Measurements from ENCODE around the gene PADI2.

PADI2 gene

DNA sequence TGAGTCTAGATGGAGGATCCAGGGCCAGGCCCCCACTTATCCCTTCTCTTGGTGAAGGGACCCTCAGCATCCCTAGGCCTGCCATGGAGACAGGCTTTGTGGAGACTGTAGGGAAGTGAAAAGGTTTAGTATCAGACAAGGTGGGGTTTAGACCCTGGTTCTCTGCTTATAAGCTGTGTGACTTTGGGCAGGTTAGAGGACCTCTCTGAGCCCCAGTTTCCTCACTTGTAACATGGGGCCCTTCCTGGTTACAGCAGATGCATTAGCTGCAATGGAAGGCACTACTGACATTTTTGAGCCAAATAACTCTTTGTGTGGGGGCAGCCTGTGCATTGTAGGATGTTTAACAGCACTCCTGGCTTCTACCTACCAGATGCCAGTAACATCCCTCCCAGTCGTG lies 22.7 kb downstream of the PADI2 start:
- no peak for DNase-seq (ENCODE audit: low spot score)

DNA sequence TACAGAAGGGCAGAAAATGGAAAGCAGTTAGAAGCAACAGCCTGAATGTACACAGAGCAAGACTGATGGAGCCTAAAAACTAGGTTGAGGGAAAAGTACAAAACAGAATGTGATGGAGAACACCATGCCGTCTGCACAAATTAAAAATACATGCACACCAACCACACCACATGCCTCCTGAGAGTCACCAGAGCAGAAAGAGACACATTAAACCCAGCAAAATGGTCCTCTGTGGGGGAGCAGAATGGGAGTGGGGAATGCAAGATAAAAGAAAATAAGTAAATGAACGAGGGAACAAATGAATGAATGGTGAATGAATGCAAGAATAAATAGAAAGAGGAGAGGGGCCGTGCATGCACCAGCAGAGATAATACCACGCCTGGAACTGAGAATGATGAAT lies 24.1 kb downstream of the PADI2 start:
- DNase-seq (ENCODE audit: low spot score), result no peak
- TF ChIP-seq, protein P1, sequence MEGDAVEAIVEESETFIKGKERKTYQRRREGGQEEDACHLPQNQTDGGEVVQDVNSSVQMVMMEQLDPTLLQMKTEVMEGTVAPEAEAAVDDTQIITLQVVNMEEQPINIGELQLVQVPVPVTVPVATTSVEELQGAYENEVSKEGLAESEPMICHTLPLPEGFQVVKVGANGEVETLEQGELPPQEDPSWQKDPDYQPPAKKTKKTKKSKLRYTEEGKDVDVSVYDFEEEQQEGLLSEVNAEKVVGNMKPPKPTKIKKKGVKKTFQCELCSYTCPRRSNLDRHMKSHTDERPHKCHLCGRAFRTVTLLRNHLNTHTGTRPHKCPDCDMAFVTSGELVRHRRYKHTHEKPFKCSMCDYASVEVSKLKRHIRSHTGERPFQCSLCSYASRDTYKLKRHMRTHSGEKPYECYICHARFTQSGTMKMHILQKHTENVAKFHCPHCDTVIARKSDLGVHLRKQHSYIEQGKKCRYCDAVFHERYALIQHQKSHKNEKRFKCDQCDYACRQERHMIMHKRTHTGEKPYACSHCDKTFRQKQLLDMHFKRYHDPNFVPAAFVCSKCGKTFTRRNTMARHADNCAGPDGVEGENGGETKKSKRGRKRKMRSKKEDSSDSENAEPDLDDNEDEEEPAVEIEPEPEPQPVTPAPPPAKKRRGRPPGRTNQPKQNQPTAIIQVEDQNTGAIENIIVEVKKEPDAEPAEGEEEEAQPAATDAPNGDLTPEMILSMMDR (IDR thresholded peaks at IDR 0.05; ENCODE audit: borderline replicate concordance, control extremely low read depth, extremely low read depth, insufficient read depth, missing control alignments), result no peak
- in situ Hi-C loops (cut with MboI; ENCODE audit: low sequenced_read_pairs, unreplicated experiment), result no loop called here

More for the DNA sequence above, 22.7 kb downstream of the PADI2 start:
- in situ Hi-C loops (cut with MboI; ENCODE audit: low sequenced_read_pairs, unreplicated experiment), result no loop called here
- TF ChIP-seq, protein P1 (IDR thresholded peaks at IDR 0.05; ENCODE audit: borderline replicate concordance, control extremely low read depth, extremely low read depth, insufficient read depth, missing control alignments), result no peak

DNA sequence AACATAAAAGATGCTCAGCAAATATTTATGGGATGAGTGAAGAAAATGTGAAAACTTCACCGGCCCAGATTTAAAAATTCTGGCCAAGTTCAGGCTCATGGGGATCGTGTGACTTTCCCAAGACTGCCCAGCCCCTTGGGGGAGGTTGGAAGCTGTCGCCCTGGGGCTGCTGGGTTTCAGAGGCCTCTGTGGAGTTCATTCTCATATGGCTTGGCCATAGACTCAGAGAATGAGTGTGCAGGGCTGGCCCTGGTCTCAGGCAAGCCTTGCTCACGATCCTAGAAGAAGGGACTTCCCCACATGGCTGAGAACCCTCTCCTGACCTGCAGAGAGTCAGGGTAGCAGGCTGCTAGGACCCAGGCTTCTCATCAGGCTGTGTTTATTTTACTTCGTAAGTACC lies 24.6 kb downstream of the PADI2 start:
- in situ Hi-C loops (cut with MboI; ENCODE audit: low sequenced_read_pairs, unreplicated experiment), result no loop called here
- DNase-seq (ENCODE audit: low spot score), result peak; percentile 56
- TF ChIP-seq, protein P1 (IDR thresholded peaks at IDR 0.05; ENCODE audit: borderline replicate concordance, control extremely low read depth, extremely low read depth, insufficient read depth, missing control alignments), result no peak

DNA sequence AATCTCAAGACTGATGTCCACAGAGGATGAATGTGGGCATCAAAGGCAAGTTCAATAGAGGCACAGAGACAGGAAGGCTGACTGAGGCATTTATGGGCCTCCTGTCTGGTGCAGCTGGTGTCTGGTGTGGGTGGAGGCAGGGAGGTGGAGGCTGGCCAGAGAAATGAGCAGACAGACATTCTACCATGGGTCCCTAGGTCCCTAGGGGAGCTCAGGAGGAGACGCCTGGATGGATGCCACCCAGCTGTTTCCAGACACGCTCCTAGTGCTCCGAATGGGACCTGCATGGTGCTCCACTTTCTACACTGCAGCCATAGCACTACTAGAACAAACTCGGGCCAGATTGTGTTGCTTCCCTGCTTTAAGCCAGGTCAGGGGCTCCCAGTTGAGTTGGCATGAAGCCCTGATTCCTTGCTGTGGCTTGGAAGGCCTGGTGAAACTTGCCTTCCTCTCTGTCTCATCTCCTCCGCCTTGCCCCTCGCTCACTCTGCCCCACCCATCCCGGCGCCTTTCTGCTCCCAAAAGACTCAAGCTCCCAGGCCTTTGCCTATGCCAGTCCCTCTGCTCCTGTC lies 25.3 kb downstream of the PADI2 start:
- in situ Hi-C loops (cut with MboI; ENCODE audit: low sequenced_read_pairs, unreplicated experiment), result no loop called here
- no peak for DNase-seq (ENCODE audit: low spot score)
- TF ChIP-seq, protein P1 (IDR thresholded peaks at IDR 0.05; ENCODE audit: borderline replicate concordance, control extremely low read depth, extremely low read depth, insufficient read depth, missing control alignments), result no peak

DNA sequence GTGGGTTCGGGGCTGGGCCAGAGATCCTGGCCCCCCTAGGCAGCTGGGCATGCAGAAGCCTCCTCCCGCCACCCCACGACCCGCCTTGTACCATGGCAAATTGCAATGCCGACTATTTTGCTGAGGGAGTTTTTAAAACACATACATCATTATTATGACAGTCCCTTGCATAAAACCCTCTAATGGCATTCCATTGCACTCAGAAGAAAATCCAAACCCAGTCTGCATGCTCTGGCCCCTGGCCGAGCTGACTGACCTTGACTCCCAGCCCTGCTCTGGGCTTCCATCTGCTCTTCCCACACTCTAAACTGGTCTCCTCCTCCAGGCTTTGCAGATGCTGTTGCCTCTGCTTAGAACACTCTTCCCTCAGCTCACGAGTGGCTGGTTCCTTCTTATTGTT lies 28.0 kb downstream of the PADI2 start:
- no peak for DNase-seq (ENCODE audit: low spot score)
- TF ChIP-seq, protein P1 (IDR thresholded peaks at IDR 0.05; ENCODE audit: borderline replicate concordance, control extremely low read depth, extremely low read depth, insufficient read depth, missing control alignments), result no peak
- in situ Hi-C loops (cut with MboI; ENCODE audit: low sequenced_read_pairs, unreplicated experiment), result no loop called here

DNA sequence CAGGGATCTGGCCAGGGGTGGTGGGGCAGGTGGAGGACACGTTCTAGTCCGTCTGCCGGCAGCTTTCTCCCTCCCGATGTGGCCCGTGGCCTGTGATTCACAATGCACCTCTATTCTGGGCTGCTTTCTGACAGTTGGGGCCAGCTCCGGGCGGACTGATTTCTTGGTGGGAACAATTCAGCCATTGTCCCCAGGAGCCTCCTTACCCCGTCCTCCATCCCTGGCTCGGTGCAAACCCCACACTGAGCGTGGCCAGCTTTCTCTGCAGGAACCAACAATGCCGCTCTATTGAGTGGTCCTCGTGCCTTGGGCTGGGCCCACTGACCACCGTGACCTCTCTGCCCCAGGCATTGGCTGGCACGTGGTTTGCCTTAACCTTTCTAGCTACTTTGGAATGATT lies 29.7 kb downstream of the PADI2 start:
- DNase-seq (ENCODE audit: low spot score), result no peak
- TF ChIP-seq, protein P1 (IDR thresholded peaks at IDR 0.05; ENCODE audit: borderline replicate concordance, control extremely low read depth, extremely low read depth, insufficient read depth, missing control alignments), result no peak
- in situ Hi-C loops (cut with MboI; ENCODE audit: low sequenced_read_pairs, unreplicated experiment), result no loop called here

Measured in GM13976 (cell line).